Natural killer cell (primary cell): Measurements from ENCODE around the gene NFE2L3. TPM values are rescaled to one million over a fixed set of nuclear protein-coding genes. Genes with fewer than 3 reads are reported as not detected.

ENCODE experiments used
- ATAC-seq, 3 donors: fragments of 150-1000 bp in 2 of 3; fragments of 200-7000 bp in 1 of 3; cut with Tn5 transposase; 1 replicate in 1 of 3; 2 replicates in 2 of 3; pipeline ENCODE4 v1.10.0; 2021; ENCODE audit warnings: mild to moderate bottlenecking in 2 of 3, moderate library complexity in 2 of 3
- DNase-seq, 2 donors: peaks; one replicate each; pipeline versions ENCODE4 v3.0.0 to v3.0.0-alpha.2; 2013 to 2021; ENCODE audit warnings: mixed read lengths in 1 of 2
- H3K27ac ChIP-seq: one replicate; pipeline ENCODE4 v1.5.1; 2013; ENCODE audit warnings: mild to moderate bottlenecking, low read length
- H3K27me3 ChIP-seq: one replicate; pipeline ENCODE4 v1.6.1; 2013; ENCODE audit warnings: low read length; ENCODE audit not compliant: control insufficient read depth, insufficient read depth
- H3K36me3 ChIP-seq: one replicate; pipeline ENCODE4 v1.6.1; 2013; ENCODE audit warnings: low read length; ENCODE audit not compliant: control insufficient read depth, insufficient read depth
- H3K4me1 ChIP-seq: one replicate; pipeline ENCODE4 v1.6.1; 2013; ENCODE audit warnings: low read length; ENCODE audit not compliant: control insufficient read depth, insufficient read depth
- H3K4me3 ChIP-seq: one replicate; pipeline ENCODE4 v1.5.1; 2013; ENCODE audit warnings: low read length
- H3K9me3 ChIP-seq: one replicate; pipeline ENCODE4 v1.6.1; 2013; ENCODE audit warnings: low read length; ENCODE audit not compliant: control insufficient read depth, insufficient read depth
- H3K27ac Mint-ChIP-seq, 2 donors: one replicate each; pipeline ENCODE4 v1.8.0; 2022; ENCODE audit warnings: mild to moderate bottlenecking in 2 of 2, mixed read lengths in 2 of 2, moderate library complexity in 1 of 2
- H3K27me3 Mint-ChIP-seq, 2 donors: one replicate each; pipeline ENCODE4 v1.8.0; 2022; ENCODE audit warnings: low read depth in 2 of 2, mixed read lengths in 2 of 2
- H3K36me3 Mint-ChIP-seq: one replicate; pipeline ENCODE4 v1.8.0; 2022; ENCODE audit warnings: mixed read lengths
- H3K4me1 Mint-ChIP-seq, 2 donors: one replicate each; pipeline ENCODE4 v1.8.0; 2022; ENCODE audit warnings: mixed read lengths in 2 of 2
- H3K4me3 Mint-ChIP-seq: one replicate; pipeline ENCODE4 v1.8.0; 2022; ENCODE audit warnings: mild to moderate bottlenecking, moderate library complexity, mixed read lengths
- H3K9me3 Mint-ChIP-seq, 2 donors: one replicate each; pipeline ENCODE4 v1.8.0; 2022; ENCODE audit warnings: mixed read lengths in 2 of 2
- CTCF ChIP-seq: fragments of 200-600 bp; IDR thresholded peaks from one replicate; pipeline ENCODE4 v1.8.0; 2022; ENCODE audit warnings: antibody characterized with exemption
- WGBS: methylation state at CpG from one replicate; pipeline ENCODE4 v1.1.7; 2013; ENCODE audit warnings: missing lambda C conversion rate; ENCODE audit not compliant: insufficient coverage; 5-methylcytosine and 5-hydroxymethylcytosine counted together
- intact Hi-C: fragments of 100-400 bp; cut with micrococcal nuclease; formaldehyde crosslinking; loops from one replicate; pipeline ENCODE4 v1.14.2; 2022
- total RNA-seq, 4 donors: library from RNA; stranded (reverse); fragments of 120-200 nt in 1 of 4; gene quantifications; one replicate each; pipeline versions ENCODE4 v1.2.3 to v1.2.4, GENCODE V29; 2013 to 2022

NFE2L3 gene
- total RNA-seq, 3 donors from 2014 or later (not counting 1 experiment from before 2014, with no cell fraction given) = 0.68 to 2.0 (median 1.00) TPM

GRCh38 chr7:26188957-26189541 is 37.1 kb downstream of the NFE2L3 start:
- no peak overlapping the region for H3K4me3 ChIP-seq
- peak overlapping the region; percentile 100 for H3K27ac Mint-ChIP-seq
- H3K9me3 ChIP-seq = no peaks in the 10 kb centered on the region
- peak overlapping the region; percentile 12 for H3K27ac ChIP-seq
- ATAC-seq (no peak), DNase-seq (peak in 1 of 2 donors; percentile 27)
- peak overlapping the region; percentile 7 for H3K4me3 Mint-ChIP-seq
- peaks cover 40% of the 10 kb centered on the region for H3K36me3 Mint-ChIP-seq
- H3K27me3 Mint-ChIP-seq = no peaks in the 10 kb centered on the region
- H3K36me3 ChIP-seq = peaks cover 67% of the 10 kb centered on the region
- no peak for TF ChIP-seq CTCF
- H3K4me1 Mint-ChIP-seq = peaks cover 92 to 93% of the 10 kb centered on the region in 2 donors
- WGBS = 93% methylated on average over 2 of the region's 3 CpGs
- no peaks in the 10 kb centered on the region for H3K27me3 ChIP-seq
- intact Hi-C loops = loop anchor here (1.0 kb wide), 1 partner anchor 8 kb away; no protein-coding TSS in a partner anchor
- peaks cover 7% of the 10 kb centered on the region for H3K4me1 ChIP-seq
- H3K9me3 Mint-ChIP-seq = no peaks in the 10 kb centered on the region

DNA sequence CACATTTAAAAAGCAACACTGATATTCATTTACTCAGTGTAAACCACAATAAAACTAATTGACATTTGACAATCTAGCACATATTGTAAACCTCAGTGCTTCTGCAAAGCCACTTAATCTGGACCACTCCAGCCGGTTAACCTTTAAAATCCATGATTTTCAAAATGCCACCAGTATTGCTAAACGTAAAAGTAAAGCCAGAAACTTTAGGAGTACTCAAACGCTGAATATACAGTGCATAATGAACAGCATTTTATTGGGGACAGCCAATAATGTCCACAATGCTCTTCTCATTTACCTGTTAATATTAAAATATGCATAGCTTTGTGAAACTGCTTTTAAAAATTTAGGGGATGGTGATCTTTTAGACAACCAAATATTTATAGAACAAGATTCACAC is 37.7 kb downstream of the NFE2L3 start:
- H3K4me1 ChIP-seq = peaks cover 14% of the 10 kb centered on the region
- H3K27ac Mint-ChIP-seq = peak overlapping the region; percentile 100
- peaks cover 92 to 93% of the 10 kb centered on the region in 2 donors for H3K4me1 Mint-ChIP-seq

GRCh38 chr7:26190417-26190869 is 38.4 kb downstream of the NFE2L3 start:
- H3K36me3 Mint-ChIP-seq = peaks cover 43% of the 10 kb centered on the region
- no peak for TF ChIP-seq CTCF
- peaks cover 17% of the 10 kb centered on the region for H3K4me1 ChIP-seq
- no peaks in the 10 kb centered on the region for H3K27me3 ChIP-seq
- DNase-seq (peak in 1 of 2 donors; percentile 23), ATAC-seq (no peak)
- H3K4me3 ChIP-seq = no peak overlapping the region
- H3K36me3 ChIP-seq = peaks cover 81% of the 10 kb centered on the region
- H3K9me3 Mint-ChIP-seq = no peaks in the 10 kb centered on the region
- intact Hi-C loops = no loop called here
- no peaks in the 10 kb centered on the region for H3K27me3 Mint-ChIP-seq
- peak overlapping the region; percentile 57 for H3K4me3 Mint-ChIP-seq
- no peak overlapping the region for H3K27ac ChIP-seq
- WGBS = 85% methylated on average over 1 of the region's 1 CpG
- peak overlapping the region; percentile 100 for H3K27ac Mint-ChIP-seq
- no peaks in the 10 kb centered on the region for H3K9me3 ChIP-seq
- H3K4me1 Mint-ChIP-seq = peaks cover 90 to 92% of the 10 kb centered on the region in 2 donors

More for the DNA sequence above, 37.7 kb downstream of the NFE2L3 start:
- H3K36me3 ChIP-seq = peaks cover 74% of the 10 kb centered on the region
- no peak overlapping the region for H3K27ac ChIP-seq
- H3K9me3 ChIP-seq = no peaks in the 10 kb centered on the region
- Mint-ChIP-seq H3K36me3 (peaks cover 40% of the 10 kb centered on the region), H3K4me3 (peak overlapping the region; percentile 7), H3K9me3 (no peaks in the 10 kb centered on the region), H3K27me3 (no peaks in the 10 kb centered on the region)
- TF ChIP-seq CTCF = no peak
- no peak overlapping the region for H3K4me3 ChIP-seq
- ATAC-seq (no peak), DNase-seq (no peak)
- H3K27me3 ChIP-seq = no peaks in the 10 kb centered on the region
- intact Hi-C loops = loop anchor here (1.0 kb wide), 1 partner anchor 8 kb away; no protein-coding TSS in a partner anchor
- WGBS = 83% methylated on average over 3 of the region's 3 CpGs
